ENCODE results near the gene MT1HL1. TPM values are rescaled to one million over a fixed set of nuclear protein-coding genes. Genes with fewer than 3 reads are reported as not detected.

Gene MT1HL1
- total RNA-seq, result not detected in 2 replicates
- long read RNA-seq, result 0 reads

GRCh38 chr1:237004116-237004515 lies at the start of gene MT1HL1:
Gene MT1HL1, minus strand, starts transcription at chr1:237004441. Its CDS starts 69 bp downstream, at chr1:237004372.
- TF ChIP-seq CTCF (IDR thresholded peaks at IDR 0.05), result no peak
- H3K4me1 Mint-ChIP-seq (ENCODE audit: unreplicated experiment), result no peaks in the 10 kb centered on the region
- H3K4me3 Mint-ChIP-seq (ENCODE audit: unreplicated experiment), result no peak within 1 kb of the TSS

GRCh38 chr1:237050915-237051314 lies 46.7 kb upstream of the MT1HL1 start:
- Mint-ChIP-seq H3K27me3 (ENCODE audit: unreplicated experiment) (peaks cover 12% of the 10 kb centered on the region), H3K4me3 (ENCODE audit: unreplicated experiment) (no peak overlapping the region)

More at GRCh38 chr1:237004116-237004515, at the start of gene MT1HL1:
- peaks cover 8% of the 10 kb centered on the region for H3K9me3 Mint-ChIP-seq (ENCODE audit: unreplicated experiment)
- no peaks in the 10 kb centered on the region for H3K36me3 Mint-ChIP-seq (ENCODE audit: unreplicated experiment)
- no peak for DNase-seq (ENCODE audit: extremely low spot score, unreplicated experiment)
- peaks cover 9% of the 10 kb centered on the region for H3K27me3 Mint-ChIP-seq (ENCODE audit: unreplicated experiment)
- H3K27ac Mint-ChIP-seq (ENCODE audit: unreplicated experiment), result no peak within 1 kb of the TSS

GRCh38 chr1:237050185-237050584 lies 45.9 kb upstream of the MT1HL1 start:
- H3K4me1 Mint-ChIP-seq (ENCODE audit: unreplicated experiment), result no peaks in the 10 kb centered on the region
- peaks cover 12% of the 10 kb centered on the region for H3K27me3 Mint-ChIP-seq (ENCODE audit: unreplicated experiment)
- no peaks in the 10 kb centered on the region for H3K36me3 Mint-ChIP-seq (ENCODE audit: unreplicated experiment)
- no peak overlapping the region for H3K27ac Mint-ChIP-seq (ENCODE audit: unreplicated experiment)
- no peak for DNase-seq (ENCODE audit: extremely low spot score, unreplicated experiment)
- H3K4me3 Mint-ChIP-seq (ENCODE audit: unreplicated experiment), result no peak overlapping the region
- no peak for TF ChIP-seq CTCF (IDR thresholded peaks at IDR 0.05)
- no peaks in the 10 kb centered on the region for H3K9me3 Mint-ChIP-seq (ENCODE audit: unreplicated experiment)

More at GRCh38 chr1:237050915-237051314, 46.7 kb upstream of the MT1HL1 start:
- Mint-ChIP-seq H3K27ac (ENCODE audit: unreplicated experiment) (no peak overlapping the region), H3K4me1 (ENCODE audit: unreplicated experiment) (no peaks in the 10 kb centered on the region), H3K36me3 (ENCODE audit: unreplicated experiment) (no peaks in the 10 kb centered on the region), H3K9me3 (ENCODE audit: unreplicated experiment) (no peaks in the 10 kb centered on the region)
- no peak for TF ChIP-seq CTCF (IDR thresholded peaks at IDR 0.05)
- DNase-seq (ENCODE audit: extremely low spot score, unreplicated experiment), result no peak

- no peaks in the 10 kb centered on the region for H3K9me3 Mint-ChIP-seq (ENCODE audit: unreplicated experiment)
- no peak for DNase-seq (ENCODE audit: extremely low spot score, unreplicated experiment)
- H3K4me3 Mint-ChIP-seq (ENCODE audit: unreplicated experiment), result no peak overlapping the region
- TF ChIP-seq CTCF (IDR thresholded peaks at IDR 0.05), result no peak
- H3K36me3 Mint-ChIP-seq (ENCODE audit: unreplicated experiment), result no peaks in the 10 kb centered on the region
- H3K4me1 Mint-ChIP-seq (ENCODE audit: unreplicated experiment), result no peaks in the 10 kb centered on the region
- no peak overlapping the region for H3K27ac Mint-ChIP-seq (ENCODE audit: unreplicated experiment)
- peaks cover 13% of the 10 kb centered on the region for H3K27me3 Mint-ChIP-seq (ENCODE audit: unreplicated experiment)
These were observed 44.6 kb upstream of the MT1HL1 start for GRCh38 chr1:237048803-237049202.

GRCh38 chr1:237045278-237046016 lies 41.2 kb upstream of the MT1HL1 start:
- H3K4me3 Mint-ChIP-seq (ENCODE audit: unreplicated experiment), result no peak overlapping the region
- peaks cover 15% of the 10 kb centered on the region for H3K4me1 Mint-ChIP-seq (ENCODE audit: unreplicated experiment)
- TF ChIP-seq CTCF (IDR thresholded peaks at IDR 0.05), result no peak
- peaks cover 33% of the 10 kb centered on the region for H3K27me3 Mint-ChIP-seq (ENCODE audit: unreplicated experiment)
- no peak for DNase-seq (ENCODE audit: extremely low spot score, unreplicated experiment)
- no peak overlapping the region for H3K27ac Mint-ChIP-seq (ENCODE audit: unreplicated experiment)
- no peaks in the 10 kb centered on the region for H3K36me3 Mint-ChIP-seq (ENCODE audit: unreplicated experiment)
- H3K9me3 Mint-ChIP-seq (ENCODE audit: unreplicated experiment), result no peaks in the 10 kb centered on the region
